HG03378 (cell line): ENCODE results near the gene ELFN2.

Experiments used
- ATAC-seq: cut with Tn5 transposase; IDR thresholded peaks from one replicate; pipeline ENCODE4 v1.9.1; 2021; ENCODE audit warnings: mild to moderate bottlenecking, moderate library complexity; ENCODE audit not compliant: unreplicated experiment

The ELFN2 gene

GRCh38 chr22:37324340-37325038 is 102.8 kb downstream of the ELFN2 start:
- ATAC-seq = no peak

- ATAC-seq = no peak
Measured at GRCh38 chr22:37320726-37321677, 106.3 kb downstream of the ELFN2 start.

GRCh38 chr22:37319469-37319868 is 107.8 kb downstream of the ELFN2 start:
- ATAC-seq = no peak

GRCh38 chr22:37318364-37319109 is 108.7 kb downstream of the ELFN2 start:
- no peak for ATAC-seq
